Endothelial cell of umbilical vein (primary cell): Measurements from ENCODE around the gene RPP25L. TPM values are rescaled to one million over a fixed set of nuclear protein-coding genes. Genes with fewer than 3 reads are reported as not detected.

Experiments
- BruUV-seq: library from RNA; stranded (reverse); fragments of 400-500 nt; replicated peaks from 2 replicates; lab custom pipeline; 2021; lab: Mats Ljungman, UMichigan
- CTCF ChIA-PET: fragments of 300-600, 350-600 bp; sonication (Branson Sonifier 250); formaldehyde crosslinking; loops from one replicate; lab custom pipeline; 2021; ENCODE audit warnings: antibody characterized with exemption, inconsistent platforms; lab: Charles Lee
- POLR2A ChIA-PET: fragments of 300-600, 350-600 bp; sonication (Branson Sonifier 250); formaldehyde crosslinking; loops from one replicate; lab custom pipeline; 2021; ENCODE audit warnings: antibody characterized with exemption, inconsistent platforms; lab: Charles Lee
- DNase-seq: peaks from one replicate; pipeline ENCODE4 v3.0.0-alpha.2; 2011; ENCODE audit warnings: low read depth, low spot score
- FAIRE-seq: peaks from 2 replicates; lab custom pipeline; 2011; peaks lifted over from hg19 to GRCh38; lab: Jason Lieb, UNC
- H2AFZ ChIP-seq: 2 replicates; pipeline ENCODE4 v1.6.0; 2012; ENCODE audit warnings: low read depth, low read length, control low read depth, inconsistent platforms
- H3K27ac ChIP-seq: 2 replicates; pipeline ENCODE4 v1.5.1; 2011; ENCODE audit warnings: low read depth, mild to moderate bottlenecking, control low read depth, low read length, moderate library complexity; ENCODE audit not compliant: insufficient read depth
- H3K27me3 ChIP-seq, 2 experiments: 2 replicates each; pipeline versions ENCODE4 v1.6.0 to v1.6.1; 2011; ENCODE audit warnings: low read length in 2 of 2, mixed read lengths in 1 of 2; ENCODE audit not compliant: control insufficient read depth in 2 of 2, insufficient read depth in 2 of 2
- H3K36me3 ChIP-seq, 2 experiments: 2 replicates in 1 of 2; 3 replicates in 1 of 2; pipeline ENCODE4 v1.5.1; 2011; ENCODE audit warnings: low read length in 2 of 2, mild to moderate bottlenecking in 1 of 2, moderate library complexity in 1 of 2; ENCODE audit not compliant: control insufficient read depth in 2 of 2, insufficient read depth in 2 of 2; ENCODE audit errors: extremely low read depth in 1 of 2
- H3K4me1 ChIP-seq: 3 replicates; pipeline ENCODE4 v1.5.1; 2011; ENCODE audit warnings: mild to moderate bottlenecking, low read length; ENCODE audit not compliant: control insufficient read depth, insufficient read depth; ENCODE audit errors: extremely low read depth
- H3K4me2 ChIP-seq: 2 replicates; pipeline ENCODE4 v1.6.1; 2011; ENCODE audit warnings: low read length, control low read depth, mixed read lengths; ENCODE audit not compliant: insufficient read depth
- H3K4me3 ChIP-seq, 3 experiments: fragments of 200-600 bp in 1 of 3; sonication (generic), shearing (Covaris generic) in 1 of 3; replicated peaks in 1 of 3; 2 replicates each; pipeline ENCODE4 v1.5.1; 2011 to 2016; ENCODE audit warnings: control low read depth in 3 of 3, low read length in 3 of 3, mild to moderate bottlenecking in 2 of 3, inconsistent platforms in 1 of 3, low read depth in 1 of 3, moderate library complexity in 1 of 3; ENCODE audit not compliant: insufficient read depth in 1 of 3
- H3K79me2 ChIP-seq: 2 replicates; pipeline ENCODE4 v1.6.0; 2012; ENCODE audit warnings: low read length, inconsistent platforms; ENCODE audit not compliant: control insufficient read depth, insufficient read depth
- H3K9ac ChIP-seq: replicated peaks from 2 replicates; pipeline ENCODE3; 2011; ENCODE audit warnings: low read length, control low read depth; ENCODE audit not compliant: insufficient read depth; ENCODE audit errors: extremely low read depth
- H3K9me1 ChIP-seq: replicated peaks from 3 replicates; pipeline ENCODE4 v1.6.0; 2011; ENCODE audit warnings: mild to moderate bottlenecking, low read length; ENCODE audit not compliant: control insufficient read depth, insufficient read depth; ENCODE audit errors: extremely low read depth
- H3K9me3 ChIP-seq: replicated peaks from 2 replicates; pipeline ENCODE4 v1.5.1; 2012; ENCODE audit warnings: low read length, inconsistent platforms; ENCODE audit not compliant: control insufficient read depth, insufficient read depth
- H4K20me1 ChIP-seq: replicated peaks from 2 replicates; pipeline ENCODE3; 2011; ENCODE audit warnings: mild to moderate bottlenecking, low read length; ENCODE audit not compliant: control insufficient read depth, insufficient read depth; ENCODE audit errors: extremely low read depth
- EZH2 ChIP-seq: IDR thresholded peaks from 2 replicates; pipeline ENCODE4 v1.6.1; 2012; ENCODE audit warnings: borderline replicate concordance, low read depth, mild to moderate bottlenecking, moderate library complexity, low read length, inconsistent platforms; ENCODE audit not compliant: severe bottlenecking
- FOS ChIP-seq: IDR thresholded peaks from 2 replicates; pipeline ENCODE4 v1.6.1; 2011; ENCODE audit warnings: mild to moderate bottlenecking, low read length, moderate library complexity, borderline replicate concordance; ENCODE audit not compliant: insufficient read depth
- GATA2 ChIP-seq: IDR thresholded peaks from 2 replicates; pipeline ENCODE4 v1.7.0; 2011; ENCODE audit warnings: low read depth, mild to moderate bottlenecking, moderate library complexity, mixed read lengths, low read length; ENCODE audit not compliant: insufficient read length, insufficient read depth
- JUN ChIP-seq: IDR thresholded peaks from 2 replicates; pipeline ENCODE4 v1.6.1; 2011; ENCODE audit warnings: borderline replicate concordance, low read depth; ENCODE audit not compliant: insufficient read length, insufficient read depth
- MYC ChIP-seq: IDR thresholded peaks from one replicate; pipeline ENCODE4 v1.6.1; 2011; ENCODE audit warnings: mild to moderate bottlenecking, low read depth, low read length
- POLR2A ChIP-seq: IDR thresholded peaks from 2 replicates; pipeline ENCODE4 v1.6.1; 2012; ENCODE audit warnings: low read depth, mild to moderate bottlenecking, control low read depth, low read length
- dilution Hi-C: fragments of 300-500 bp; cut with MboI; formaldehyde crosslinking; loops from one replicate; pipeline ENCODE4 v1.15.0; 2019; ENCODE audit warnings: low sequenced_read_pairs; ENCODE audit not compliant: extremely low pct_ligation_motif_present
- intact Hi-C: fragments of 100-400 bp; cut with micrococcal nuclease; formaldehyde crosslinking; loops from one replicate; pipeline ENCODE4 v1.10.0; 2022
- polyA plus RNA-seq, 4 experiments: library from polyadenylated mRNA; depleted of rRNA in 3 of 4; stranded (reverse) in 3 of 4; unstranded in 1 of 4; fragments of >200 nt; gene quantifications; 2 replicates each; pipeline versions ENCODE4 v1.2.1 to v1.2.3, GENCODE V29; 2011 to 2012; ENCODE audit warnings: missing spikeins in 1 of 4
- total RNA-seq: library from RNA; stranded (reverse); gene quantifications from 2 replicates; pipeline ENCODE4 v1.2.3, GENCODE V29; 2021
- TF ChIP-seq, protein P1 (sequence below): IDR thresholded peaks from 2 replicates; pipeline ENCODE4 v1.6.1; 2011; ENCODE audit not compliant: insufficient read depth, insufficient read length

The RPP25L gene
- total and polyA plus RNA-seq, 2 donors (not counting 3 experiments of a cell fraction or from before 2014, with no cell fraction given) = 15.7 to 41.0 TPM

DNA sequence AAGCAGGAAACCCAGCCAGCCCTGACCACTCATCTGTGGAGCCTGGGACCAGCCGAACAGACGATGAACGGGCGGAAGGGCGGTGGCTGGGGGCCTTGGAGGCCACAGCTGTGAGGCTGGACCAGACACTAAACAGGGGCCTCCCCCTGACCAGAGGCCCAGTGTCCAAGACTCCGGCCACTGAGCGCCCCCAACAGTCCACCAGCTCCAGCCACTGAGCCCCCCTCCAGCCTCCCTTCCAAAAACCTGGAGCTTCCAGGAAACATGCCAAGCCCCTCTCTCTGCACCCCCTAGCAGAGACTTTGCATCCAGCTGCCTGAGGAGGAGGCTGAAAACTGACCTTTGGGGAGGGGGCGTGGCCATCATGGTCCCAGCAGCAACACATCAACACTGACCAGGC lies 45.6 kb downstream of the RPP25L start:
- H3K79me2 ChIP-seq = no peaks in the 10 kb centered on the region
- no peaks in the 10 kb centered on the region for H3K9me3 ChIP-seq
- dilution Hi-C loops = no loop called here
- no peak overlapping the region for H3K4me2 ChIP-seq
- no peaks in the 10 kb centered on the region for H3K4me1 ChIP-seq
- no peaks in the 10 kb centered on the region for H3K9me1 ChIP-seq
- no peak overlapping the region for H2AFZ ChIP-seq
- H3K27ac ChIP-seq = no peak overlapping the region
- H3K27me3 ChIP-seq = peaks cover 2 to 10% of the 10 kb centered on the region in 2 experiments
- no peak overlapping the region for H3K9ac ChIP-seq
- no peak overlapping the region for H3K4me3 ChIP-seq
- FAIRE-seq (no peak), DNase-seq (no peak)
- intact Hi-C loops = no loop called here
- CTCF ChIA-PET = interaction anchor here (1.1 to 1.6 kb wide), 2 partner anchors 18 to 25 kb away, joined by 3 to 5 read pairs; no protein-coding TSS in a partner anchor
- H4K20me1 ChIP-seq = no peaks in the 10 kb centered on the region
- TF ChIP-seq POLR2A = no peak
- no peak for TF ChIP-seq GATA2
- POLR2A ChIA-PET = no interaction called here
- BruUV-seq = no TSS peak
- no peaks in the 10 kb centered on the region for H3K36me3 ChIP-seq

DNA sequence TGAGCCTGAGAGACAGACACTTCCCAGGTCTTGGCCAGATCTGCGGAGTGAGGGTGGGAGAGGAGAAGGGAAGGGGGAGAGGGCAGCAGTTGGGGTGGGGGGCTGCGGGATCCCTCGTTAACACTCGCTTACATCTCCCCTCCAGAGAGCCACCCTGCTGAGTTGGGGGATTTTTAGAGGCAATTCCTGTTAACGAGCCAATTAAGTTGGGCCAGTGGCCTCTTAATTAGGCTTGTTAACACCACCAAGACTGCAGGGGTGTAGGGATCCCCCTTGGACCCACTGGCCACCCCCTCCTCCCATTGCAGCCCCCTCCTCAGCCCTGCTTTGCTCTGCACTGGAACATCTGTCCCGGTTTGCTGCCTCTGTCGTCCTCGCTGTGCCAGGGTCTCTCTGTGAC lies 46.0 kb downstream of the RPP25L start:
- no peak overlapping the region for H3K4me2 ChIP-seq
- ChIA-PET CTCF (interaction anchor here (1.1 to 1.6 kb wide), 2 partner anchors 18 to 26 kb away, joined by 3 to 5 read pairs; no protein-coding TSS in a partner anchor), POLR2A (no interaction called here)
- no peaks in the 10 kb centered on the region for H3K9me1 ChIP-seq
- H3K79me2 ChIP-seq = no peaks in the 10 kb centered on the region
- dilution Hi-C loops (no loop called here), intact Hi-C loops (no loop called here)
- no peak overlapping the region for H2AFZ ChIP-seq
- no TSS peak for BruUV-seq
- no peaks in the 10 kb centered on the region for H3K36me3 ChIP-seq
- H3K9ac ChIP-seq = no peak overlapping the region
- H3K9me3 ChIP-seq = no peaks in the 10 kb centered on the region
- H3K27ac ChIP-seq = no peak overlapping the region
- H3K27me3 ChIP-seq = peaks cover 3 to 14% of the 10 kb centered on the region in 2 experiments
- no peaks in the 10 kb centered on the region for H4K20me1 ChIP-seq
- no peak for DNase-seq
- TF ChIP-seq GATA2 = no peak
- TF ChIP-seq FOS = no peak
- no peak for TF ChIP-seq EZH2
- TF ChIP-seq MYC = no peak
- no peak for TF ChIP-seq JUN
- TF ChIP-seq POLR2A = no peak
- TF ChIP-seq, protein P1, sequence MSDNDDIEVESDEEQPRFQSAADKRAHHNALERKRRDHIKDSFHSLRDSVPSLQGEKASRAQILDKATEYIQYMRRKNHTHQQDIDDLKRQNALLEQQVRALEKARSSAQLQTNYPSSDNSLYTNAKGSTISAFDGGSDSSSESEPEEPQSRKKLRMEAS = no peak
- no peaks in the 10 kb centered on the region for H3K4me1 ChIP-seq
- no peak for FAIRE-seq
- H3K4me3 ChIP-seq = no peak overlapping the region
